Fibroblast of skin of back (primary cell): ENCODE results near the gene C17orf100. TPM values are rescaled to one million over a fixed set of nuclear protein-coding genes. Genes with fewer than 3 reads are reported as not detected.

ENCODE experiments used
- DNase-seq: peaks from one replicate; pipeline ENCODE4 v3.0.0-alpha.2; 2013
- polyA plus RNA-seq, 2 experiments: library from polyadenylated mRNA; unstranded; fragments of 120-200 nt; gene quantifications; one replicate each; pipeline ENCODE4 v1.2.1, GENCODE V29; 2013; ENCODE audit not compliant: insufficient read length in 2 of 2

The C17orf100 gene
- 4.0 TPM for polyA plus RNA-seq (2013, experiment 1 of 2; ENCODE audit: insufficient read length)
- polyA plus RNA-seq (2013, experiment 2 of 2; ENCODE audit: insufficient read length), result 4.6 TPM

DNA sequence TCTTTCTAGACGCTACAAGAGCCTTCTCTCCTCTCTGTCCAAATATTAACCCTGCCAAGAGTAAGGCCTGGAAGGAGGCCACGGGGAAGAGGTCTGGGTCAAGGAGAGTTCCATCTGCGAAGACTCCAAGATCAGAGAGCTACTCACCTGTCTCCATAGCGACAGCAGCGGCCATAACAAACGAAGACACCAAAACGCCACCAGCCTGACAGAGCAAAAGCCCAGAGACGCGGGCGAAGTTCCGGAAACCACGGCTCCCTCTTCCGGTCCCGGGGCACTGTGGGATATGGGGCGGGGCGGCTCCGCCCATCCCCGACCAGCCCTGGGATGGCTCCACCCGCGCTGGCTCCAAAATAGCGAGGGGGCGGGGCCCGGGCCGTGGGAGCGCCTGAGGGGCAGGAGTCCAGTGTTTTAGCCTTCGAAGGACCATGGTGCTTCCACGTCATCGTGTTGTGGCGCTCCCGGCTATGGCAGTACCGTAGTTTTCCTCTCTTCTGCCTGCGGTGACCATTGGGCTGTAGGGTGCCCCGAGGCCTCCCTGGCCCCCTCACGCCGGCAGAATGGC, at the start of gene C17orf100, which contains the start of gene MED31:
Gene C17orf100, plus strand, starts transcription at position 409 of the 565 bp plus-strand sequence. Its CDS starts 152 bp downstream, at position 561.
Gene MED31, minus strand, starts transcription at position 252 of the 565 bp plus-strand sequence. Its CDS starts 77 bp downstream, at position 175.
- DNase-seq, result peak; percentile 94

- no peak for DNase-seq
Measured at GRCh38 chr17:6602141-6602540, 49.4 kb upstream of the C17orf100 start.

DNA sequence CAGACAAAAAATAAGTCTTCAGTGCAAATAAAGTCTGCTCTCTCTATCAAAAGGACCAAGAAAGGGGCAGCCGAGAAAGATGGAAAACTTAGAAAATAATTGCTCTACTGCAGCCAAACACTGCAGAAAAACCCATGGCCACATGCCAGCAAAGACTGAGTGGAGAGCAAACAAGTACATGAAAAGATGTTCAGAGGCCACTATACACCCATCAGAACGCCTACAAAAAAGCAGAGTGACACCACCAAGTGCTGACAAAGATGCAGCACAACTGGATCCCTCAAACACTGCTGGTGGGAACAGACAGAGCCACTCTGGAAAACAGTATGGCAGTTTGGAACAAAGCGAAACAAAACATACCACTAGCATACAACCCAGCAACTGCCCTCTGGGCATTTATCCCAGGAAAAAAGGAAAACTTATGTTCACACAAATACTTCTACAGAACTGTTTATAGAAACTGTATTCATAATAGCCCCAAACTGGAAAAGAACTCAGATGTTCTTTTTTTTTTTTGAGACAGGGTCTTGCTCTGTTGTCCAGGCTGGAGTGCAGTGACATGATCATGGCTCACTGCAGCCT, 47.7 kb upstream of the C17orf100 start:
- no peak for DNase-seq

- no peak for DNase-seq
Measured at GRCh38 chr17:6605142-6605541, 46.4 kb upstream of the C17orf100 start.

GRCh38 chr17:6608321-6608720, 43.2 kb upstream of the C17orf100 start:
- no peak for DNase-seq

DNA sequence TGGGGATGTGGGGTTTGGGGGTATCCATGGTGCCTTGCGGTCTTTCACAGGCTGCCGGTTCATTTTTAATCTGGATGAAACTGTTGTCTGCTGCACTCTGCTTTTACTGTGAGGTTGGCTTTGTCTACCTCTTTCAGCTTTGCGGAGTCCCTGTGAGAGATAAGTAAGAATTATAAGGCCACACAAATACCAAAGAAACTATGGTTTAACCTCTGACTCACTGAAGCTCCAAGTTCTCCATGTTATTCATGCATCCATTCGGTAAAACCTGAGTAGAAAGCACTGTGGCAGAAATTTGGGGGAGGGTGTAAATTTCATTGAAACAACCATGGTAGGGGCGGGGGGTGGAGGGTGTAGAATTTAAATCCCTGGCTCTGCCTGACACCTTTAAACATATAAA, 41.6 kb upstream of the C17orf100 start:
- DNase-seq, result no peak

DNA sequence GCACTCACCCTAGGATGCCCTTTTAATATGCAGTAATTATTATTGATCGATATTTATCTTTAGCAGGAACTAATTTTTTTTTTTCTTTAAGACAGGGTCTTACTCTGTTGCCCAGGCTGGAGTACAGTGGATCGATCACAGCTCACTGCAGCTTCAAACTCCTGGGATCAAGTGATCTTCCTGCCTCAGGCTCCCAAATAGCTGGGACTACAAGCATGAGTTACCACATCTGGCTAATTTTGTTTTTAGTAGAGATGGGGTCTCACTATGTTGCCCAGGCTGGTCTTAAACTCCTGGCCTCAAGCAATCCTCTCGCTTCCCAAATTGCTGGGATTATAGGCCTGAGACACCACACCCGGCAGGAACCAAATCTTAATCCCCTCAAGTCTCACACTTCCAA, 40.3 kb upstream of the C17orf100 start:
- DNase-seq, result no peak

GRCh38 chr17:6623941-6624340, 27.6 kb upstream of the C17orf100 start:
- DNase-seq, result peak; percentile 17

GRCh38 chr17:6626616-6627015, 24.9 kb upstream of the C17orf100 start:
- no peak for DNase-seq

DNA sequence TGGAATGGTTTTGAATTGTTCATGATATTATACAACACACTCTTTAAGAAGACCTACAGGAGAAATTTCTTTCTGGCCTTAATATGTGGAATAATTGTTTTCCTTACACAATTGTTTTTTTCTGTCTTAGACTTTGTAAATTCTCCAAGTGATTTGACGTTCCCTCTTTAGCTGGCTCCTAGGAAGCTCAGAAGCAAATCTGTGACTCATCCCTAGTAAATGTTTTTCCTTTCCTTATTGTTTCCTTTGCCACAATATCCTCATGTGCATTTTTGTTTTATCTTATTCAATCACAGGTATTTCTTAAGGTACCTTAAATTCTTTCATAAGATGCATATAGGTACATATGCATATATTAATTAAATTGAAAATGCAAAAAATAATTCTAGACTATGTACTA, 24.5 kb upstream of the C17orf100 start:
- no peak for DNase-seq

GRCh38 chr17:6630390-6630789, 21.2 kb upstream of the C17orf100 start:
- DNase-seq, result no peak

GRCh38 chr17:6632530-6632929, 19.0 kb upstream of the C17orf100 start:
- DNase-seq, result no peak

DNA sequence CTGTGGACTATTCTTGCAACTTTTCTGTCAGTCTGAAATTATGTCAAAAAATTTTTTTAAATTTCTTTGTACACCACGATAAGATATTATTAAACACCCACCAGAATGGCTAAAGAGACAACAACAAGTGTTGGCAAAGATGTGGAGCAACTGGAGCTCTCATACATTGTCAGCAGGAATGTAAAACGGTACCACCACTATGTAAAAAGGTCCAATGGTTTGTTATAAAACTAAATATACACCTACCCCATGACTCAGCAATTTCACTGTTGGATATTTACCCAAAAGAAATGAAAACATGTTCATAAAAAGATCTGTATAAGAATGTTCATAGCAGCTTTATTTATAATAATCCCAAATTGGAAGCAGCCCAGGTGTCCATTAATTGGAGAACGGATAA, 18.3 kb upstream of the C17orf100 start:
- no peak for DNase-seq

DNA sequence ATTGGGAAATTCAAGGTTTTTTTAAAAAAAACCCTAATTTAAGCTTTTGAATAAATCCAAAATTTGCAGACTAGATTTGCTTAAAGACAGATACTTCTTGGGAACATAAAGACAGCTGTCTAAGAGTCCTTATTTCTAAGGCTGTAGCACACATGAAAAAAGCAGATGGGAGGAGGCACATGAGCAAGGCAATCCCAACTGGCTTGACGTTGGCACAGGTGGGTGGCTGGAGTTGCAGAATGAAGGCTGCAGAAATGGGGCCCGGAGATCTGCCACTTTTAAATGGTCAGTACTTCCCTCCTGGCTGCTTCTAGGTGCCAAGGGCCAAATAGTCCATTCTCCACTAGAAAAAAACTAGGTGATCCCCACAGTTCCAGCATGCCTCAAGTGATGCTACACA, 15.5 kb upstream of the C17orf100 start:
- no peak for DNase-seq

DNA sequence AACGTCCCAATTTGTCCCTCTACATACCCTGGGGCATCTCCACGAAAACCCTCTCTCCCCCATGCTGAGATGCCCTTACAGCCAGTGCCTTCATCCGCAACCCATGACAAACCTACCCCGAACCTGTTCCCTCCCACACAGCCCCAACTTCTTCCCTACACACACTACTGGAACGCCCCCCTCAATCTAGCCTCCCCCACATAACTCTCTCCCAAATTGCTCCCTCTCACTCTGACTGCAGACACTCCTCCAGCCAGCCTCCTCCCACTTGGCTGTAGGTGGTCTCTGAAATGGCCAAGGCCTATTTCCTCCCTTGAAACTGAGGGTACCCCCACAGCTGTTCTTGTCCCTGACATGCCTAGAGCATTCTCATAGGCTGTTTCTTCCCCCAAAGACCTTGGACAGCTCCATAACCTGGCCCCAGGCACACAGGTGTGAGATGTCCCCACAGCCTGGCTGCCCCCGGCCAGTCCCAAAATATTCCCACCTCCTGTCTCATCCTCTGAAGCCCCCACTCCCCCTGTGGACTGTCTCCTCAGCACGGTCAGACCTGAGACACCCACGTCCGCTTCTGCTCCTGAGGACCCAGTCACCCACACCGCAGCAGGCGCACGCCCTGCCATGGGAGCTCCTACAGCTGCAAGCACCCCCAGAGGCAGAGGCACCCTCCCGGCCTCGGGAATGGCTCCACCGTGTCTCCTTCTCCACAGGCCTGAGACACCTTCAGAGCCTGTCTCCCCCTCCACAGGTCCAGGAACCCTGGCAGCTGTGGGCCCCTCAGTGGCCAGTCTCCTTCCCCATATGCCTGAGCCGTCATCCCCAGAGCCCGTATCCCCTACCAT, 14.7 kb upstream of the C17orf100 start:
- no peak for DNase-seq

GRCh38 chr17:6637458-6637840, 14.1 kb upstream of the C17orf100 start:
- no peak for DNase-seq

DNA sequence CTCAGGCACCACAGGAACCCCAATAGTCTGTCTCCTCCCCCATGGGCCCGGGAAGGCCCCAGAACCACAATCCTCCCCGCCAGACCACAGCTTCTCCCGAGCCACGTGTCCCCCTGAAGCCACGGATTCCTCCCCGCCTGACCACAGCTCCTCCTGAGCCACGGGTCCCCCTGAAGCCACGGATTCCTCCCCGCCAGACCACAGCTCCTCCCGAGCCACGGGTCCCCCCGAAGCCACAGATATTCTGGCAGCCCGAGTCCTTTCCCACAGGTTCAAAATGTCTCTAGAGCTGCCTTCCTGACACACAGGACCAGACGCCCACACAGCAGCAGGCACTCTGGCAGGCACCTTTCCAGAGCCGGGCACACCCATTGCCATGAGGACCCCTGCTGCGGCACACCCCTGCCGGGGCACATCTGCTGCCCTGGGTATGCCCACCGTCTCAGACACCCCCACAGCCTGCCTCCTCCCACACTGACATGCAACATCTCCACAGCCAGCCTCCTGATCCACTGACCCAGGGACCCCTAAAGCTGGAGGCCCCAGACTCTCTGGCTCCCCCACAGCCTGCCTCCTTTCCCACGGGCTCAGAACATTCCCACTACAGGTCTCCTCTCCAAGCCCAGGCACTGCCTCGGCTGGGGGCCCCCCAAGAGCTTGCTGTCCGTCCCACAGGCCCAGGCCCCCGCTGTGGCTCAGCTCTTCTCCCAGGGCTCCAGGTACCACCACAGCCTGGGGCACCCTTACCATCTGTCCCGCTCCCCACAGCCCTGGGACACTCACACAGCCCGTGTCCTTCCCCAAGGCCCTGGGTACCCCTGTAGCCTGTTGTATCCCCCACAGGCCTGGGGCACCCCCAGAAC, 13.3 kb upstream of the C17orf100 start:
- DNase-seq, result no peak

DNA sequence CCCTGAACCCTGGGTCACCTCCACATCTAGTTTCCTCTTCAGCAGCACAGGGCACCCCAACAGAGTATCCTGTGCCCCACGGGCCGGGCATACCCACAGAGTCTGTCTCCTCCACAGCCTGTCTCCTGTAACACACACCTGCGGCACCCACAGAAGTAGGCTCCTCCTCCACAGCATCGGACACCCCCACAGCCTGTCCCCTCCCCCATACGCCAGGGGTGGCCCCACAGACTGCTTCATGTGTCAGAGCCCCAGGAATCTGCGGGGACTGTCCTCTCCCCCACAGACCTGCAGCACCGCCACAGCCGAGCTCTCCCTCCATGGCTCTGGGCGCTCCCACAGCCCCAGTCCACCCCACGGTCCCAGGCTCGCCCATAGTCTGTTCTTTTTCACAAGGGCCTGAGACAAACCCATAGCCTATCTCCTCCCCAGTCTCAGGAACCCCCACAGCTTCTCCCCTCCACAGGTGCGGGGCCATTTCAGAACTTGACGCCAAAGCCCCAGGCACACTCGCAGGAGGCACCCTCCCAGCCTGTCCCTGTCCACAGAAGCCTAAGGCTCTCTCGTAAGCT, 12.5 kb upstream of the C17orf100 start:
- DNase-seq, result no peak

GRCh38 chr17:6639586-6640535, 11.7 kb upstream of the C17orf100 start:
- DNase-seq, result peak; percentile 46

DNA sequence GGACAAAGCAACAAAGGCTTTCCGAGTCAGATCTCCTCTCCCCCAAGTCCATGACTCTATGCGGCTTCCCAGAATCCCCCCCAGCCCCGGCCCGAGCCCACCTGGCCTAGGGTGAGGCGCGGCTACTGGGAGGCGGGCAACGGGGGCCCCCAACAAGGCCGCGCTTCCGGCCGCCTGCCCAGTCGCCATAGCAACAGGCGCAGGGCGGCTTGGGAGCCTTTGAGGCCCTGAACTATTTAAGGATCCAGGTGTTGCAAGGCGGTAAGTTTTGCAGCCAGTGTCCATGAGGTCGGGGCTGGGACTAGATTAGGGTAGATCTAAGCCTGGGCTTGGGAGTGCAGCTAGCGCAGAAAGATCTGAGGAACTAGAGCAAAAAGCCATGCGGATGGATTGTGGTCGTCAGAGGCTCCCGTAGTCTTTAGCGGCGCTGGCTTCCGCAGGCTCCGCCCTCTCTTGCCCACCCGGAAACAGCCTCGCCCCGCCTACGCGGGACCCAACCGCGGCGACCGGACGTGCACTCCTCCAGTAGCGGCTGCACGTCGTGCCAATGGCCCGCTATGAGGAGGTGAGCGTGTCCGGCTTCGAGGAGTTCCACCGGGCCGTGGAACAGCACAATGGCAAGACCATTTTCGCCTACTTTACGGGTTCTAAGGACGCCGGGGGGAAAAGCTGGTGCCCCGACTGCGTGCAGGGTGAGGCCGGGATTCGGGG, 10.9 kb upstream of the C17orf100 start, which contains the start of the genes KIAA0753 and TXNDC17:
Gene KIAA0753, minus strand, starts transcription at position 176 of the 711 bp plus-strand sequence. CDS start 5,608 bp downstream, outside the sequence.
Gene TXNDC17, plus strand, starts transcription at position 525 of the 711 bp plus-strand sequence. Its CDS starts 23 bp downstream, at position 548.
- peak; percentile 92 for DNase-seq
